ENCODE results near the gene COL16A1. TPM values are rescaled to one million over a fixed set of nuclear protein-coding genes. Genes with fewer than 3 reads are reported as not detected.

Gene COL16A1
- total RNA-seq, 1 experiment from 2014 or later: 6.2 TPM

- no peak overlapping the region for H3K27ac ChIP-seq (ENCODE audit: insufficient read length, low read depth, low read length)
- no peak for DNase-seq
These were observed 78.9 kb downstream of the COL16A1 start for GRCh38 chr1:31624731-31625514.

More at GRCh38 chr1:31624731-31625514, 78.9 kb downstream of the COL16A1 start:
- H3K9me3 ChIP-seq (ENCODE audit: control insufficient read depth, low read depth, low read length): no peaks in the 10 kb centered on the region
- no peak overlapping the region for H2AK5ac ChIP-seq (ENCODE audit: insufficient read length, low read length)
- H3K79me1 ChIP-seq (ENCODE audit: insufficient read depth, low read depth, low read length, poor library complexity, severe bottlenecking): no peaks in the 10 kb centered on the region
- H3K23me2 ChIP-seq (ENCODE audit: insufficient read length, low read depth, low read length, poor library complexity, severe bottlenecking): no peaks in the 10 kb centered on the region
- H4K91ac ChIP-seq (ENCODE audit: insufficient read length, low read depth, low read length): no peak overlapping the region
- no peaks in the 10 kb centered on the region for H3K9me3 Mint-ChIP-seq
- H2BK5ac ChIP-seq (ENCODE audit: insufficient read length, low read length): no peak overlapping the region
- H3K18ac ChIP-seq (ENCODE audit: insufficient read length, low read depth, low read length): no peak overlapping the region
- no peak overlapping the region for H2BK120ac ChIP-seq (ENCODE audit: low read depth, low read length, poor library complexity, severe bottlenecking)
- no peak overlapping the region for H2BK15ac ChIP-seq (ENCODE audit: low read depth, low read length)
- no peak overlapping the region for H3K4me3 Mint-ChIP-seq
- no peaks in the 10 kb centered on the region; the same call in 1 of the 2 replicates for H3K27me3 Mint-ChIP-seq (ENCODE audit: low read depth)
- no peaks in the 10 kb centered on the region for H3K4me1 ChIP-seq (ENCODE audit: insufficient read depth, low read length)
- H3K4me1 Mint-ChIP-seq: peaks cover 7 to 16% of the 10 kb centered on the region in 2 experiments
- H3K27ac Mint-ChIP-seq: no peak overlapping the region
- no peak overlapping the region for H3K23ac ChIP-seq (ENCODE audit: insufficient read length, low read depth, low read length)
- H3K36me3 Mint-ChIP-seq (ENCODE audit: insufficient read depth in 1 of 3, low read depth in 3 of 3): peaks cover 3 to 18% (median 7%) of the 10 kb centered on the region in 3 experiments; a peak in 6 of 7 replicates
- TF ChIP-seq CTCF (conservative IDR thresholded peaks at IDR 0.05): no peak
- no peak overlapping the region for H3T11ph ChIP-seq (ENCODE audit: low read length)
- H3K4ac ChIP-seq (ENCODE audit: low read depth, low read length): no peak overlapping the region
- H4K5ac ChIP-seq (ENCODE audit: insufficient read length, low read depth, low read length): no peak overlapping the region
- WGBS (ENCODE audit: extremely low coverage, insufficient read length, low lambda C conversion rate): no CpG with 5 or more reads among the region's 16 CpGs
- H3K9ac ChIP-seq (ENCODE audit: extremely low read depth, insufficient read length, low read length): no peak overlapping the region
- H3K79me2 ChIP-seq (ENCODE audit: insufficient read depth, low read length): no peaks in the 10 kb centered on the region
- H2BK20ac ChIP-seq (ENCODE audit: low read depth, low read length, poor library complexity, severe bottlenecking): no peak overlapping the region
- no peaks in the 10 kb centered on the region for H4K20me1 ChIP-seq (ENCODE audit: control insufficient read depth, insufficient read depth, insufficient read length)
- no peak overlapping the region; the same call in 1 of the 2 replicates for H3K14ac ChIP-seq (ENCODE audit: insufficient read depth, low read length)
- no peak overlapping the region for H2BK12ac ChIP-seq (ENCODE audit: insufficient read length, low read depth, low read length)
- no peak overlapping the region for H3K56ac ChIP-seq (ENCODE audit: insufficient read length, low read depth, low read length)
- no peaks in the 10 kb centered on the region for H3K27me3 ChIP-seq (ENCODE audit: insufficient read depth, low read length)
- no peak overlapping the region for H2AFZ ChIP-seq (ENCODE audit: low read length)
- H4K8ac ChIP-seq (replicated peaks; ENCODE audit: insufficient read length, low read depth, low read length): no peak overlapping the region
- no peak overlapping the region for H3K4me2 ChIP-seq (ENCODE audit: insufficient read depth, insufficient read length, low read length)

Data from H9 (cell line).